AG04449 (cell line): ENCODE results near the gene PPFIA1.

ENCODE experiments used
- CTCF ChIA-PET: fragments of 350-600 bp; formaldehyde crosslinking; extraction: SDS; loops from one replicate; lab custom pipeline; 2021; ENCODE audit warnings: antibody characterized with exemption; lab: Yijun Ruan, JAX
- POLR2A ChIA-PET: fragments of 400-600, 350-600 bp; formaldehyde crosslinking; extraction: SDS; loops from one replicate; lab custom pipeline; 2020; ENCODE audit warnings: antibody characterized with exemption, inconsistent platforms; lab: Yijun Ruan, JAX
- DNase-seq: peaks from one replicate; pipeline ENCODE4 v3.0.0-alpha.2; 2010; ENCODE audit warnings: low read depth, low spot score
- H3K4me3 ChIP-seq: 2 replicates; pipeline ENCODE4 v1.5.1; 2011; ENCODE audit warnings: low read depth, mild to moderate bottlenecking, control low read depth, low read length
- CTCF ChIP-seq: IDR thresholded peaks from one replicate; pipeline ENCODE4 v1.5.1; 2011; ENCODE audit warnings: mild to moderate bottlenecking, moderate library complexity, low read length, control low read depth, inconsistent platforms; ENCODE audit not compliant: insufficient read depth; ENCODE audit errors: missing control alignments

Gene PPFIA1

GRCh38 chr11:70271649-70271953 is 1.1 kb downstream of the PPFIA1 start:
- no peak for TF ChIP-seq CTCF
- CTCF ChIA-PET, result interaction anchor here (0.8 to 1.2 kb wide), 3 partner anchors 10 to 144 kb away, joined by 3 to 5 read pairs (median 3); no protein-coding TSS in a partner anchor
- POLR2A ChIA-PET, result no interaction called here
- H3K4me3 ChIP-seq, result peak overlapping the region; percentile 74
- no peak for DNase-seq

- peak overlapping the region; percentile 18; the same call in 1 of the 2 replicates for H3K4me3 ChIP-seq
- ChIA-PET CTCF (interaction anchor here (0.8 to 1.2 kb wide), 3 partner anchors 10 to 144 kb away, joined by 3 to 5 read pairs (median 3); no protein-coding TSS in a partner anchor), POLR2A (no interaction called here)
- no peak for DNase-seq
- no peak for TF ChIP-seq CTCF
Observed at GRCh38 chr11:70272009-70272408, 1.5 kb downstream of the PPFIA1 start.

GRCh38 chr11:70278994-70279393 is 8.5 kb downstream of the PPFIA1 start:
- H3K4me3 ChIP-seq, result no peak overlapping the region
- DNase-seq, result no peak
- ChIA-PET CTCF (no interaction called here), POLR2A (no interaction called here)
- no peak for TF ChIP-seq CTCF

- DNase-seq, result no peak
- ChIA-PET CTCF (interaction anchor here (1.0 to 1.5 kb wide), 2 partner anchors 9 to 143 kb away, joined by 3 to 5 read pairs; no protein-coding TSS in a partner anchor), POLR2A (no interaction called here)
- H3K4me3 ChIP-seq, result no peak overlapping the region
- TF ChIP-seq CTCF, result no peak
Observed at GRCh38 chr11:70281156-70281609, 10.7 kb downstream of the PPFIA1 start.

GRCh38 chr11:70282012-70282411 is 11.5 kb downstream of the PPFIA1 start:
- no peak for DNase-seq

GRCh38 chr11:70288721-70289120 is 18.2 kb downstream of the PPFIA1 start:
- DNase-seq, result no peak
- ChIA-PET CTCF (no interaction called here), POLR2A (no interaction called here)
- H3K4me3 ChIP-seq, result no peak overlapping the region
- TF ChIP-seq CTCF, result no peak

More at GRCh38 chr11:70282012-70282411, 11.5 kb downstream of the PPFIA1 start:
- no peak overlapping the region for H3K4me3 ChIP-seq
- ChIA-PET CTCF (interaction anchor here (1.0 to 1.5 kb wide), 2 partner anchors 10 to 143 kb away, joined by 3 to 5 read pairs; no protein-coding TSS in a partner anchor), POLR2A (no interaction called here)
- TF ChIP-seq CTCF, result no peak
